ENCODE measurements around the gene CDCA3.

Gene CDCA3

DNA sequence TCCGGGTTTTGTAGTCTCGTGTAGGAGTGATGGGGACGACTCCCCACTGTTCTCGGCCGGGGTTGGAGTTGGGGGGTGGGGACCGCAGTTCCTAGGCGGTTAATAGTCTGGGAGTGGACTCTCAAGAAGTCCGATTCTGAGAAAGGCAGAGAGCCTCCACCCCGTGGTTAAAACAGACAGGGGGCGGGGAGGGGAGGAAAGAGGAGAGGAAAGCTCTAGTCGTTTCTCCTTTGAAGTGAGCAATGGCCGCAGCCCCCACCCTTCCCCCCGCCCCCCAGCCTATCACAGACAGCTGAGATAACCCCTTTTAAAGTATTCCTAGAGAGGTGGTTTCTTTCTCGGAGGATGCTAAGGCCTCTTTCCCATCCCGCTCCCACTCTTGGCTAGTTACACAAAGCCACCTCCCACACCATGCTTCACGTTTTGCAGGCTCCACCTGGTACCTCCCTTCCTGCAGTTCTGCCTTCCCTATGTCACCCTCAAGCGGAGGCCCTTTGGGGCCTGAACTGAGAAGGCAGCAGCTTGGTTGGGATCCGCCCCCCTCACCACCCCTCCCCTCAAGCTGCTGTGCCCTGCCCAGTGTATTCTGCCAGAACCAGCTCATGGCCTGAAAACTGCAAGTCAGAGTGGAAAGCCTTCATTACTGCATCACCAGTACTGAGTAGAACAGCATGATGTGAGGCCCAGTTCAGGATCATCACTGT lies 1.7 kb upstream of the CDCA3 start:
- DNase-seq = peak in 3 of 4 experiments; percentile 33 to 52 (median 52)

DNA sequence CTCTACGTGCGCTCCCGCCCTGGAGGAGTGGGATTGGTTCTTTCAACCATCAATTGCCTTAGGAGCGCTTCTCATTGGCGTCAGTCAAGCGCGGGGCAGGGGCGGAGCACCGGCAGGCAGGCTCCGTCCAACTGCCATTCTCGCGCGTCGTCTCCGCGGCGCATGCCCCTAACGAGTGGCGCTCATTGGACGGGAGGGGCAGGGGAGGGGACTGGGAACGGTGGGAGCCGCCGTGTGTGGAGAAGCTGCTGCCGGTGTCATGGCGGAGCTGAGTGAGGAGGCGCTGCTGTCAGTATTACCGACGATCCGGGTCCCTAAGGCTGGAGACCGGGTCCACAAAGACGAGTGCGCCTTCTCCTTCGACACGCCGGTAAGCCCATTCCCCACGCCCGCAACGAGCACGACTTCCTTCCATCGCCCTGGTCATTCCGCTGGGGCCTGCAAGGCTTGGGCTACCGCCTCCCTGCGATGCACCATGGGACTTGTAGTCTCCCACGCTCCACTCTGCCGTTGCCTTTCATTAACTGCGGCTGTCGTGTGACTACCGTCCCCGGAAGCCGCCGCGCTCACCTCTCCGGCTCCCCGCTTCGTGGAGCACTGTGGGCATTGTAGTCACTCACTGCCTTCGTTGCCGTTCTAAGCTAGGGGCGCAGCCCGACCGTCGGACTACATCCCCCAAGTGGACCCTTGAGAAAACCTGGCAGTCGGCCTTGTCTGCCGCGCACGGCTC lies 1.0 kb upstream of the CDCA3 start, which contains the start of gene USP5:
Gene USP5 (plus strand): TSS at position 230 of the 730 bp plus-strand sequence. CDS start 30 bp downstream, at position 260.
- DNase-seq = peak; percentile 92 to 97 (median 95)

DNA sequence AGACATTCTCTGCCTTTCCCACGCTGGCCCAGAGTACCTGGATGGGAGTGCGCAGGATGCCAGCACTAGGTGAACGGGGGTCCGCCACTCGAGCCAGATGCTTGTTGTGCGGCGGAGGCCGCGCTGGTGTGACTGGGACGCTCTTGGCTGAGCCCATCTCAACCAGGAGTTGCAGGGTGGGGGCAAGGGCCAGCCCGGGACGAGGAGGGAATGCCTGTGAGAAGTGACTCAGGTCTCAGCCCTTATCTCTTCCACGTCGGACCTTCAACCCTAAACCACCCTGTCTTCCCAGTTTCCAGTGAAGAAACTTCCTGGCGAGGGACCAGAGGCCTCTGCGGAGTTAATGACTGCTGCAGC lies 312 bp downstream of the CDCA3 start:
- no peak for DNase-seq

DNA sequence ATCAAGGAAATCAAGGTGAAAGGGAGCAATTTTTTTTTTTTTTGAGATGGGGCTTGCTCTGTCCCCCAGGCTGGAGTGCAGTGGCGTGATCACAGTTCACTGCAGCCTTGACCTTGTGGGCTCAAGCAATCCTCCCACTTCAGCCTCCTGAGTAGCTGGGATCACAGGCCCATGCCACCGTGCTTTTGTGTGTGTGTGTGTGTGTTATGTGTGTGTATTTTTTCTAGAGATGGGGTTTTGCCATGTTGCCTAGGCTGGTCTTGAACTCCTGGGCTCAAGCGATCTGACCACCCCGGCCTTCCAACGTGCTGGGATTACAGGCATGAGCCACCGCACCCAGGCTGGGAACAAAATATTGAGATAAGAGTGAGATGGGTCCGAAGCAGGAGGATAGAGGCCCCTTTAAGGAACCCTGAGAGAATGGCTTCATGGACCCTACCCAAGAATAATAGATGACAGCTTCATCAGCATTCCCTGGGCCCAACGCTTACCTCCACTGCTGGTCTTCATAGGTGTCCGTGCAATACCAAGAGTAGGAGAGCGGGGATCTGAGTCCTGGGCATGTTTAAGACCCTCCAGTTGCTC lies 1.0 kb downstream of the CDCA3 start:
- DNase-seq = no peak

DNA sequence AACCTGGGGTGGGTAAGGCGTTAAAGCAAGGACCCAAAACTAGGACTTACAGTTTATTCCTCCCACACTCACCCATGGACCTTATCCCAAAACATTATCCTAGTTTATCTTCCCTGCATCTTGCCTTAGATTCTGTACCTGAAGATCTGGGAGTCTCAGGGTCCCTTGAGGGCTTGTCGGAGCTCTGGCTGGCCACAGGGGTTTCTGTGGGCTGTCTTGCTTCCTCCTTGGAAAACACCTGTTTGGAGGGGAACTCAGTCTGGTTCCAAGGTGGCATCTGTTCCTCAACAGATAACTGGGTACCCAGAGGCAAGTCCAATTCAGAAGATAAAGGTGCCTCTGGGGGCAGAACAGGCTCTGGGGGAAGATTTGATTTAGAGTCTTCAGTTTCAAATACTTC lies 1.7 kb downstream of the CDCA3 start:
- DNase-seq = no peak

DNA sequence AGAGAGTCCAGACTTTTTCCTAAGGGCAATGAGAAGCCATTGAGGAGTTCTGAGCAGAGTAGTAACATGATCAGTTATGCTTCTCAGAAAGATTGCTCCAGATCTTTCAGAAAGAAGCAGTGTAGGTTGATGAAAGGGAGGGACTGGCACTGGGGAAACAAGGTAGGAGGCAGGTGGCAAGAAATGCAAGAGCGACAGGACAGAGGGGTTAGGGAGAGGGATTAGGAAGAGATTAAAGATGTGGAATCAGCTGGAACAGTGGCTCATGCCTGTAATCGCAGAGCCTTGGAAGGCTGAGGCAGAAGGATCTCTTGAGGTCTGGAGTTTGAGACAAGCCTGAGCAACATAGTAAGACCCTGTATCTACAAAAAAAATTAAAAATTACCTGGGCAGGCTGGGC lies 3.4 kb downstream of the CDCA3 start:
- no peak for DNase-seq

DNA sequence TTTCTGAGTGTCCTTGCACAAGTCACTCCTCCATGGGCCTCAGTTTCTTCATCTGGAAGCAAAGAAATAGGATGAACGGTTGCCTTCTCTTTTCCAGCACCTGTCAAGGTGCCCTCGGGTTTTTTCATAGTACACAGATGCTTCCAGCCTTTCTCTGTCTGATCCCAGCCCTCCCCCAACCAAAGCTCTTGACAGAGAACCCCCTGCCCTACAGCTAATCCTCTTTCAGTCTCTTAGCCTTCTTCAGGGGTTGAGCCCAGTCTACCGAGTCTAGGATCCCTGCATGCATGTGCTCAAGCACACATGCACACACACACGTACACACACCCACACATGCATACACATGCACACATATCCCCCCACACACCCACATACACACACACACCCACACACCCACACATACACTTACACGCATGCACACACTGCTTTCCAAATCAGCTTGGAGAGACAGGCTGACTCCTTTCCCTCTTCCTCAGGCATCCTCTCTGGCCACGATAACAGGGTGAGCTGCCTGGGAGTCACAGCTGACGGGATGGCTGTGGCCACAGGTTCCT lies 4.7 kb downstream of the CDCA3 start:
- DNase-seq = no peak

DNA sequence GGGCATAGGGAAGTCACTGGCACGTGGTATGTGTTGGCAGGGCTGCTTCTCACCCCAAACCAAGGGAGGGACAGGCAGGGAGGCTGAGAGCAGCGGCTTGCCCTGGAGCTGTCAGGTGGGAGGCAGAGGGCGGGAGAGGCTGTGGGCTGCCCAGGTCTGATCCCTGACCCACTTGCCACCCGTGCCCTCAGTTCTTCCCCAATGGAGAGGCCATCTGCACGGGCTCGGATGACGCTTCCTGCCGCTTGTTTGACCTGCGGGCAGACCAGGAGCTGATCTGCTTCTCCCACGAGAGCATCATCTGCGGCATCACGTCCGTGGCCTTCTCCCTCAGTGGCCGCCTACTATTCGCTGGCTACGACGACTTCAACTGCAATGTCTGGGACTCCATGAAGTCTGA lies 5.7 kb downstream of the CDCA3 start:
- DNase-seq = no peak

DNA sequence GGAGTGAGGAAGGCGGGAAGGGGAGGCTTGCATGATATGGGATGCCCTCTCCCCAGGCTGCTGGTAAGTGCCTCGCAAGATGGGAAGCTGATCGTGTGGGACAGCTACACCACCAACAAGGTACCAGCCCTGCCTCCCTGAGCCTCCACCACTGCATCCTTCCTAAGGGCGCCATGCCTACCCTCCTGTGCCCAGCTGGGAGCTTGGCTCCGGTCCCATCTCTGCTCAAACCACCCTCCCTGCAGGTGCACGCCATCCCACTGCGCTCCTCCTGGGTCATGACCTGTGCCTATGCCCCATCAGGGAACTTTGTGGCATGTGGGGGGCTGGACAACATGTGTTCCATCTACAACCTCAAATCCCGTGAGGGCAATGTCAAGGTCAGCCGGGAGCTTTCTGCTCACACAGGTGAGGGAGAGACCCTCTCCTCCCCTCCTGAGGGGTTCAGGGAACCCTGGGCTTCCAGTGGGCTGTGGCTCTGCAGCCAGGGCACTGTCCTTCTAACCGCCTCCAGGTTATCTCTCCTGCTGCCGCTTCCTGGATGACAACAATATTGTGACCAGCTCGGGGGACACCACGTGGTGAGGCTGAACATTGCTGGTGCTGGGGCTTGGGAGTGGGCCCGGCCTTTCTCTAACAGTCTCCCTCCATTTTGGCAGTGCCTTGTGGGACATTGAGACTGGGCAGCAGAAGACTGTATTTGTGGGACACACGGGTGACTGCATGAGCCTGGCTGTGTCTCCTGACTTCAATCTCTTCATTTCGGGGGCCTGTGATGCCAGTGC lies 7.8 kb downstream of the CDCA3 start:
- DNase-seq = no peak

DNA sequence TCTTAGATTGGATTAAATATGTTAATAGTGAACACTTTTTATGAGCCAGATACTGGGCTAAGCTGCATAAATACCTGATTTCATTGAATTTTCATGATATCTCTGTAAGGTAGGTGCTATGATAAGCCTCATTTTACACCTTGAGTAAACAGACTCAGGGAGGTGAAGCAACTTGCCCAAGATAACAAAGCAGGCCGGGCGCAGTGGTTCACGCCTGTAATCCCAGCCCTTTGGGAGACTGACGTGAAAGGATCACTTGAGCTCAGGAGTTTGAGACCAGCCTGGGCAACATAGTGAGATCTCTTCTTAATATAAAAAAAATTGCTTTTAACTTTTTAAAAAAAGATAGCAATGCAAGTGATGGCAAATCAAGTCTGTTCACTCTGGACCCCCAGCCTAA lies 9.0 kb downstream of the CDCA3 start:
- DNase-seq = no peak

DNA sequence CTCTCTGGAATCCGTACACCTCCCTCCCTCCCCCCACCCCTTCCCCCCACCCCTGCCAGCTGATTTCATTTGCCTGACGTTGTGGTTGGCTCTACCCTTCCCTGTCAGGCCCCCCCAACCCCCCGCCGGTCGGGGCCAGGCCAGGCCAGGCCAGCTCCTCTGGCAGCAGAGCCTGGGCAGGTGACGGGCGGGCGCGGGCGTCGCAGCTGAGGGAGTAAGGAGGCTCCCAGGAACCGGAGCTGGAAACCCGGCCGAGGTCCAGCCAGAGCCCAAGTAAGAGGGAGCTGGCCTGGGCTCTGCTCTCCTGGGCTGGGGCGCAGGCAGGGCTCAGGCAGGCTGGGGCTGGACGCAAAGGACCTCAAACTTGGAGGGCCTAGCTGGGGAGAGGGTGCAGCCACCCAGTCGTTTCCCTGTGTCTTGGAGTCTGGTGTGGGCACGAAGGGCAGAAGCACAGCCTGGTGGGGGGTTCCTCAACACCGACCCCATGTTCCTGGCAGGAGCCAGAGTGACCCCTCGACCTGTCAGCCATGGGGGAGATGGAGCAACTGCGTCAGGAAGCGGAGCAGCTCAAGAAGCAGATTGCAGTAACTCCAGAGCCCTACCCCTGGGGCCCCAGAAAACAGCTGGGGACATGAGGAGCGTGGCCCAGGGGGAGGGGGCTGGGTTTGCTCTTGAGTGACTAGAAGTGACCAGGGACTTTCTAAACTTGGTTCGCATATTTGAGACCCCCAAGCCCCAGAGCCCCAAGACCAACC lies 10.1 kb downstream of the CDCA3 start, which contains the start of gene GNB3:
Gene GNB3 (plus strand): TSS at position 165 of the 755 bp plus-strand sequence. CDS start 363 bp downstream, at position 528.
- DNase-seq = no peak

DNA sequence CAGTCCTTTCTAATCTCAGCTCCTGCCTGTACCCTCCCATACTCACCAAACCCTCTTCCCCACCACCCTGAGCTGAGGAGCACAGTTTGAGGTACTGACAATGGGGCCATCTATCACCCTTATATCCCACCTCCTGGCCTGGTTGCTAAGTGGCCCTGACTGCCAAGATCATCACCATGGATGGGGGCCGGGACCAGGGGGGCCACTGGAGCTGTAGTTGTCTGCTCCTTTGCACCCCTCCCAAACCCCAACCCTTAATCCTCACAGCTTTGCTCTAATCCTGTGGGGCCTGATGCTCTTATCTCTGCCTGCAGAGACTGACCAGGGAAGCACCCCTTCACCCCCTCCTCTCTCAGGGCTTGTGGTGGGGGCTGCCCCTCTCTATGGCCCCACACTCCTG lies 10.8 kb downstream of the CDCA3 start:
- no peak for DNase-seq

DNA sequence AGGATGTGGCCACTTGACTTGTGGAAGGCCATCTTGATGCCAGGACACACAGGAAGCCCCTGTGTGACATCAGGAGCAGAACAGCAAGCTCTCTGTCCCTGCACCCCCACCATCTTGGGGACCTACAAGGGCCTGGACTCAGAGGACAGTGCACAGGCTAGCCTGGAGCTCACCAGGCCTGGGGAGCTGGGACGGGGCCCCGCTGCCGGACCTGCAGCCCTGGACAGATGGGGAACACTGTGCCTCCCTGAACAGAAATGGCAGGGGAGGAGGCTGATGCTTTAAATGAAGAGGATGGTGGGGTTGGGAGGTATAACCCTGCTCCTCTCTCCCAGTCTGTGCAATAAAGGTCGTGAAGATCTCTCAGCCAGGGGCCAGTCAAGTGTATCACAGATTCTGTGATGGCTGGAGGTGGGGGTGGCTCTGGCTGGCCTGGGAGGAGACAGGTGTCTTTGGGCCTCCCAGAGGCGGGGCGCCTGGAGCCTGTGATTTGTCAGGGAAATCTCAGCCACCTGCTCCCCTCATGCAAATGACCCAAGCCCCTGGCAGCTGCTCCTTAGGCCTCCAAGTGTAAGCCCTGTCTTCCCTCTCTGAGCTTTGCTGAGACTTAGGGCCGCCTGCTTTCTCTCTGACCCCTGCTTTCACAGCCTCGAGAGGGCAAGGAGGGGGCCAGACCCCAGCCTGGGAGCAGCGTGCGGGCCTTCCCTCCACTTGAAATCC lies 11.4 kb downstream of the CDCA3 start:
- no peak for DNase-seq

DNA sequence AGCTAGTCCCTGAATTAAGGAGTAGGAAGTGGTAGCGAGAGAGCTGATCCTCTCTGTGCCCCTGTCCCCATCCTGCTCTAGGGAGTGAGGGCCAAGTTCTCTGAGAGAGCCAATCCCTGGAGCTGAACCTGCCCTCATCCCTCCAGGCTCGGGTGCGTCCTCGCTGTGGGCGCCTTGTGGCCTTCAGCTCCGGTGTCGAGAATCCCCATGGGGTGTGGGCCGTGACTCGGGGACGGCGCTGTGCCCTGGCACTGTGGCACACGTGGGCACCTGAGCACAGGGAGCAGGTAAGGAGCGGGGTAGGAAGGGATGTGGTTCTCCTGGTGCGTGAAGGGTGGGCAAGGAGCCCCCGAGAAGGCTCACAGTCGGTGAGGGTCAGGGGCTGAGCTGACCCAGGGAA lies 12.2 kb downstream of the CDCA3 start:
- no peak for DNase-seq

DNA sequence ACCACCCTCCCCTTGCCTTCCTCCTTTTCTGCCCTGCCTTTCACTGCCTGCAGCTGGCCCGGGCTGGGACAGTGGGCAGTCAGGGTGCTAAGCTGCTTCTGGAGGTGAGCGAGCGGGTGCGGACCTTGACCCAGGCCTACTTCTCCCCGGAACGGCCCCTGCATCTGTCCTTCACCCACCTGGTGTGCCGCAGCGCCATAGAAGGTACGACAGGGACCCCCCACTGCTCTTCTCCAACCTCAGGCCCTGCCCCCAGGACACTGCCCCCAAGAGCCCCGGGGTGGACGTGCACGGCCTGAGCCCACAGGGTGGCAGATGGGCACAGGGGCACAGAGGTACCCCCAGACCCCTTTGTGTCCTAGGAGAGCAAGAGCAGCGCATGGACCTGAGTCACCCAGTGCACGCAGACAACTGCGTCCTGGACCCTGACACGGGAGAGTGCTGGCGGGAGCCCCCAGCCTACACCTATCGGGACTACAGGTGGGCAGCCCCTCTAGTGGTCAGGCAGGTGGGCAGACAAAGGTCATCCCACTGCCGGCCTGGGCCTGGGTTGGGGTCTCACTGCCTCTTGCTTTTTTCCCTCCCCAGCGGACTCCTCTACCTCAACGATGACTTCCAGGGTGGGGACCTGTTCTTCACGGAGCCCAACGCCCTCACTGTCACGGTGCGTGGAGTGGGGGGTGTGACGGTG lies 13.6 kb downstream of the CDCA3 start:
- no peak for DNase-seq

DNA sequence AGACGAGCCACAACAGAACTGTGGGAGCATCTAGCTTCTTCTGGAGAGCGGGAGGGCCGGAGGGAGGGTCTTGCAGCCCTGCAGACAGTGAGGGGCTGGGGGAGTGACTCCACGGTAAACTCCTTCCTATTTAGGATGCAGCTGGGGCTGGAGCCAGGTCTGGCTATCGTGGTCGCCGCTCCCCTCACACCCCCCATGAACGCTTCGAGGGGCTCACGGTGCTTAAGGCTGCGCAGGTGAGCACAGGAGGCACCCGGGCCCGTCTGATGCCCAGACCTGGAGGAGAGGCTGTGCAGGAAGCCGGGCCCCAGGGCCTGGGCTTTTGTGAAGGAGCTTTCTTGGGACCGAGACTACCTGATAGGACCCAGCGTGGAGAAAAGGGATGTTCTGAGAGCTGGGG lies 14.2 kb downstream of the CDCA3 start:
- no peak for DNase-seq

DNA sequence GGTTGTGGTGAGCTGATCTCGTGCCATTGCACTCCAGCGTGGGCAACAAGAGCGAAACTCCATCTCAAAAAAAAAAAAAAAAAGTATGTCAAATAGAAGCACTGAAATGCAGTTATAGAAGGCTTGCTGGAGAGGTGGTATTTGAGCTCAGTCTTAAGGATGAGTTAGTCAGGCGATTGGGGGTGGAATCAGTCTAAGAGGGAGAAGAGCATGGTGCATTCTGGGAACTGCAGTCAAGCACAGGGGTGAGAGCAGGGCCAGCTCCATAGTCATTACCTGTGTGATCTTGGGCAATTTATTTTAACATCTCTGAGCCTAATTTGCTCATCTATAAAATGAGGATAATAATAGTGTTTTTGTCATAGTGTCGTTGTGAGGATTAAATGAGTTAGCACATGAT lies 16.2 kb downstream of the CDCA3 start:
- DNase-seq = no peak

DNA sequence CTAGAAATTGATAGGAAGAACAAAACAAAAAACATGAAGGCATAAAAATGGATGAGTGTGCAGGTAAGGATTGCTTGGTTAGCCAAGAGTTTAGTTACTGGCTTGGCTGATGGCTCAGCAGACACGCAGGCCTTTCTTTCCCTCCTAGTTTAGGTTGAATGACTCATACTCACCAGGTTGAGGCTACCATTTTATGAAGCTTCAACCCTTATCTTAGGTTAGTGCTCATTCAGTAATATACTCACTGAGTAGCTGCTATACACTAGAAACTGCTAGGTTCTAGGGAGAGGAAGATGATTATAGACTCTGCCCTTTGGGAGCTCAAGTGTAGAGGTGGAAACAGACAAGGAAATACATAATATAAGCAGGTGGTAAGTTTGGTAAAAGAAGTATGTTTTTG lies 16.8 kb downstream of the CDCA3 start:
- DNase-seq = no peak

DNA sequence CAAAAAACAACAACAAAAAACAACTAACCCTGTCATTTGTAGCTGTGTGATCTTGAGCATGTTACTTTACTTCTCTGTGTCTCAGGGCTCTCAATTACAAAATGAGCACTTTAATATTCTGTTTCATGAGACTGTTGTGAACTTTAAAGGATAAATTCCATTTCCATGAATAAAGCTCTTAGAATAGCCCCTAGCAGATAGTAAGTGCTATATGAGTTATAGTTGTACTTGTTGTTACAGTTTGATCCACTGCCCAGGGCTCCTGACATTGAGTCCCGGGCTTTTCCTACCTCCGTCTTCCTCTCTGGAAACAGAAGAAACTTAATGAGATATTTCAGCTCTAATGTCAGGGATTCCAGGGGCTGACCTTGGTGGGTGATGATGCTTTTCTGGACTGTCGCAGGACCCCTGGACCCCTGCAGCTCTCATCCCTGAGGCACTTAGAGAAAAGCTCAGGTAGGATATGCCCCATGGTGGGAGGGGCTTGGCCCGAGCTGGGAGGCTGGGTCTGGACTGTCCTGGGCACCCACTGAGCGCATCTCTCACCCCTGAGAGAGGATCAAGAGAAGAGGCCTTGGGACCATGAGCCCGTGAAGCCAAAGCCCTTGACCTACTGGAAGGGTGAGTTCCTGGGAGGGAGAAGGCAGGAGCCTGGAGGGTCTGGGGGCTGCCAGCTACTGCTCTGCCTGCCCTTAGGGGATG lies 17.7 kb downstream of the CDCA3 start:
- no peak for DNase-seq

DNA sequence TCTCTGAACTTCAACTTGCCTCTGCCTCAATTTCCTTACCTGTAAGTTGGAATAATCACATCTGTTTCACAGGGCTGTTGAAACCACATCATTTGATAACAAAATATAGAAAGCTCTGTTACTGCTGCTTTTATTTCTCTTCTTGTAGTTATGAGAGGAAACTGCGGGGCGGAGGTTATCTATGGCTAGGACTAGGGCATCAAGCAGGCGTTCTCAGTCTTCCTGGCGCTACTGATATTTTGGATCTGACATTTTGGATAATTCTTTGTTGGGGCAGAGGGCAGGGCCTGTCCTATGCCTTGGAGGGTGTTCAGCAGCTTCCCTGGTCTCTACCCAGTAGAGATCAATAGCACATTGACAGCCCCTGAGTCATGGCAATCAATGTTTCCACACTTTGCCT lies 19.0 kb downstream of the CDCA3 start:
- no peak for DNase-seq

Data from activated naive CD4-positive, alpha-beta T cell (primary cell).